CD4-positive, alpha-beta T cell treated with Interleukin-17A for 1 hour (primary cell): ENCODE results near the gene CARD11.
A peak's percentile ranks its signal among the peaks of the same experiment; 100 is the strongest.

Source experiments
- DNase-seq: peaks from one replicate; pipeline ENCODE4 v3.0.0-alpha.2; 2020

Gene CARD11

DNA sequence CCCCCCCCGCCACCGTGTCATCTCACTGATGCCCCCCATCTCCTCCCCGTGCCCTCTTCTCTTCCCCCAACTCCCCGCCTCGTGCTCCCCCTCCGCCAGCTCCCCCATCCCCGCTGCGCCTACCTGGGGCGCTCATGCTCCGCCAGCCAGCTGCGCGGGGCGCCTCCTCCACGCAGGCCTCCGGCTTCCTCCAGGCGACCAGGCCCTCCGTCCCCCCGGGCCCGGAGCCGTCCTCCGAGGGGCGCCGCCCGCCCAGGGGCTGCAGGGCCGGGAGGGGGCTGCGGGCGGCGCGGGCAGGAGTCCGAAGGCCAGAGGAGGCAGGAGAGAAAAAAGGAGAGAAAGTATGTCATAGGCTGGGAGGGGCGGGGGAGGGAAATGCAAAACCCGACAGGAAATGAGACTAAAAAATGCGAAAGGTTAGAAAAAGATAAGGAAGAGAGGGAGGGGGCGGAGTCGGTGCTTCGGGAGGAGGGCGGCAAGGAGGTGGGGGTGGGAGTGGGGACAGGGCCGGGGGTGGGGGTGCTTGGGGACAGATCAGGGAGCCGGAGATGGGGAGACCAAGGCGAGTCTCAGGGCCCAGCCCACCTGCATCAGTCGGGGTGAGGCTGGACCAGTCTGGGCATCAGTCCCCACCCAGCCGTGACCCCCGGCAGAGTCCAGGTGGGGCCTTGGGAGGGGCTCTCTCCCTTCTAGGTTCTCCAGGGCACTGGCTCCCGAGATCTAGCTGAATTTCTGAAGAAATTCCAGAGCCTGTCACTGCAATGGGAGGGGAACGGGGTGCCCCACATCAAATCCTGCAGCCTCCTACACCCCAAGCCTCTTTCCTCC lies at the start of gene CARD11:
Gene CARD11, minus strand, starts transcription at position 324 of the 828 bp plus-strand sequence. CDS start 85,361 bp downstream, outside the sequence.
- peak; percentile 63 for DNase-seq

DNA sequence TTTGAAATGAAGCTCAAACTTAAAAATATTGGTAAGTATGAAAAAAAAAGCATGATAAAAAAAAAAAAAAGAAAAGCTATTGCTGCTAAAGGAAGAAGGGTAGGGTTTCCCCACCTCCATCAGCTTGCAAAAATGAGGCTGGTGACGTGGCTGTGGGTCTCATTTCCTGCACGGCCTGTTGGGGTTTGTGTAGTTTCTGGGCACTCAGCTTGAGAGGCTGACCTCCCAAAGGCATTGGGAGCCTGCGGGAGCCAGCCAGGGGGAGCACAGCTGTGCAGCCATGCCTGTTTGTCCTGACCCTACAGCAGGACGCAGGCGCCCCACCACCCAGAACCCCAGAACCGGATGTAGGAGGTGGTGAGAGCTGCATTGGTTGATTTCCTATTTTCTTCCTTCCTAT lies 48.8 kb upstream of the CARD11 start:
- DNase-seq, result peak; percentile 84

- no peak for DNase-seq
Observed at GRCh38 chr7:3091631-3092030, 48.0 kb upstream of the CARD11 start.

- DNase-seq, result peak; percentile 26
Observed at GRCh38 chr7:3089493-3089892, 45.8 kb upstream of the CARD11 start.

DNA sequence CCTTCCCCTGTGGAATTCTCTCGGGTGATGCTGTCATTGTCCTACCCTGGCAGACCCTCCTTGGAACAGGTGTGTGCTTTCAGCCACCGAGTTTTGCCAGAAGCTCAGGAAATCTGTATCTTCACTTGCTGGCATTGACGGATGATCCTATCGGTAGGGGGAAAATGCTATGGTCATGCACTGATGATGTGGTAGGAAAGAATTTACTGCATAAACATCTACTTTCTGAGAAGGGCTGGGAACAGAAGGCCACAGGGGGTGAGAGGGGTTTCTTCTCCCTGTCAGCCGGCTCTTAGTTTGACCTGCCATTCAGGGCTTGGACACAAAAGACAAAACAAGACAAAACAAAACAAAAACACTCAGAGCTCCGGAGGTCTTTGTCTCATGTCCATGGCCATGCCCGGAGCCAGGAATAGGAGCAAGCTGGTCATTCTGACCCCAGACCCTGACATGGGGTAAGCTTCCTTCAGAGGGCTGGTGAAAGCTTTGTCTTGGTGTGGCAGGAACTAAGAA lies 43.6 kb upstream of the CARD11 start:
- DNase-seq, result no peak

GRCh38 chr7:3083350-3083749 lies 39.7 kb upstream of the CARD11 start:
- DNase-seq, result no peak

DNA sequence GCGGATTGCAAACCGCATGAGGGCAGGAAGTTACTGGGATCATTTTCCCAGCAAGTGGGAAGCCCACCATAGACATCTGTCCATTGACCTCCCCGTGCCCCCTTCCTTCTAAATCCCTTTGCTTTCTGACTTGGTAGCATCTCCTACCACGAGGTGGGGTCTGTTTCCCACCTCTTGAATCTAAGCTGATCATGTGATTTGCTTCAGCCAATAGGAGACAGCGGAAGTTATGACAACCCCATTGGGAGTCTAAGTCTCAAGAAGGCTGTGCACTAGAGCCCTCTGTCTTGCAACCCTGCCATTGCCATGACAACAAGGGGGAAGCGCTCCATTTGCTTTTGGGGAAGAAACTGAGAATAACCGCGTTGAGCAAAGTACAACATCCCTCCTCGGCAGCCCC lies 39.2 kb upstream of the CARD11 start:
- no peak for DNase-seq

DNA sequence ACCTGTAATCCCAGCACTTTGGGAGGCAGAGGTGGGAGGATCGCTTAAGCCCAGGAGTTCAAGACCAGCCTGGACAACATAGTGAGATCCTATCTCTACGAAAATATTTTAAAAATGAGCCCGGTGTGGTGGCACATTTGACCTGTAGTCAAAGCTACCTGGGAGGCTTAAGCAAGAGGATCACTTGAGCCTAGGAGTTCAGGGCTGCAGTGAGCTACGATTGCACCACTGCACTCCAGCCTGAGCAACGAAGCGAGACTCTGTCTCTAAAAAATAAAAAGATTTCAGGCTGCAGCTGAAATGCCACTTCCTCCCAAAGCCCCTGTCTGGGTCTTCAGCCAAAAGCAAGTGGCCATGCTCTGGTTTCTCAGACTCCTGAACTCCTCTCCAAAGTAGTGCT lies 38.7 kb upstream of the CARD11 start:
- no peak for DNase-seq

DNA sequence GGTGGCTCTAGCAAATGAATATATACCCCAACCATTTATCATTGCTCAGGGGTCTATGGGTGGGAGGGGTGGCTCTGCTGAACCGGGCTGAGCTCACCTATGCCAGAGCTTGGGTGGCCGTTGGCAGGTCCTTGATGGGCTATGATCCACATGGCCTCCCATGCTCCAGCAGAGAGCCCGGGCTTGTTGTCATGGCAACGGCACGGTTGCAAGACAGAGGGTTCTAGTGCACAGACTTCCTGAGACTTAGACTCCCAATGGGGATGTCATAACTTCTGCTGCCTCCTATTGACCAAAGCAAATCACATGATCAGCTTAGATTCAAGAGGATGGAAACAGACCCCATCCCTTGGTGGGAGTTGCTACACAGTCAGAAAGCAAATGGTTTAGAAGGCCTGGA lies 36.4 kb upstream of the CARD11 start:
- no peak for DNase-seq

- DNase-seq, result no peak
Observed at GRCh38 chr7:3078514-3078913, 34.8 kb upstream of the CARD11 start.

GRCh38 chr7:3076700-3077099 lies 33.0 kb upstream of the CARD11 start:
- DNase-seq, result no peak

DNA sequence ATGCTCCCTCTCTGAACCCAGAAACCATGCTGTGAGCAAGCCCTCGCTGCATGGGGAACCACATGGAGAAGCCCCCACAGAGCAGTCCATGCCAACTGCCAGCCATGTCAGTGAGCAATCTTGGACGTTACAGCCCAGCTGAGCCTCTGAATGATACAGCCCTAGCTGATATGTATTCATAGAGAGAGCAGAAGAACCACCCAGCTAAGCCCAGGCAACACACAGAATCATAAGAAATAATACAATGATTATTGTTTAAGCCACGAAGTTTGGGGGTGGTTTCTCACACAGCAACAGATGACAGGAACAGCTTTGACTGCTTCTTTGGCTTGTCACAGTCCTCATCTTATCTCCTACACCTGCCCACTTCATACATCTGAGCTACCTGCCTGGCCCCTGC lies 32.5 kb upstream of the CARD11 start:
- DNase-seq, result no peak

DNA sequence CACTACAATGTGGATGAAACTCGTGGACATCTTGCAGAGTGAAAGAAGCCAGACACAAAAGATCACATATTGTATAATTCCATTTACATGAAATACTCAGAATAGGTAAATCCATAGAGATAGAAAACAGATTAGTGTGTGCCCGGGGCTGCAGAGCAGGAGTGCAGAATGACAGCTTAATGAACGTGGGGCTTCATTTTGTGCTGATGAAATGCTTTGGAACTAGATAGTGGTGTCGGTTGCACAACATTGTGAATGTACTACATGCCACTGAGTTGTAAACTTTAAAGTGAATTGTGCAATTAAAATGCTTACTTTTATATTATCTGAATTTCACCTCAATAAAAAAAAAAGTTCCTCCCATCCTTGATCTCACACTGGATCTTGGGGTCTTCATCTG lies 31.8 kb upstream of the CARD11 start:
- DNase-seq, result no peak

GRCh38 chr7:3074459-3074821 lies 30.8 kb upstream of the CARD11 start:
- DNase-seq, result no peak

DNA sequence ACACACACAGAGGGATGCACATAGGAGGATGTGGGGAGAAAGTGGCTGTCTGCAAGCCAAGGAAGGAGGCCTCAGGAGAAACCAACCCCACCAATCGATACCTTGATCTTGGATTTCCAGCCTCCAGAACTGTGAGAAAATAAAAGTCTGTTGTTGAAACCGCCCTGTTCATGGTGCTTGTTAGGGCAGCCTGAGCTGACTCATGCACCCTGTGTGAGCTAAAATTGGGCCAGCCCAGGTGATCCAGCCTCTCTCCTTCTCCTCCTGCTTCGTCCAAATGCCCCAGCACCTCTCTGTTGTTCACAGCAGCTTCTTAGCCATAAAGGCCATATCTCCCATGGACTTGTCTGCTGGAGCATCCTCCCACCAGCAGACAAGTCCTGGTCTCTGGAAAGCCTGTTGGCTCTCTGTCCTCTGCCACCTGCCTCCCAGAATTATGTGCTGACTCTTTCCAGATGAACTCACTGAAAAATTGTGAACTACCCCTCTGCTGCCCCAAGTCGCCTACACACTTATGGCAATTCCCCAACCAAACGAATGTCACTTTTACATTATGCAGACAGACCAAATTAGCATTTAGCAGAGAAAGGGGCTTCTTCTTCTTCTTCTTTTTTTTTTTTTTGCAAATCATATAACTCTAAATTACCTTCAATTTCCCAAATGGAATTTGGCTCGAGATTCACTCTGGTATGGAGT lies 30.2 kb upstream of the CARD11 start:
- DNase-seq, result no peak

GRCh38 chr7:3070908-3071307 lies 27.2 kb upstream of the CARD11 start:
- DNase-seq, result no peak

GRCh38 chr7:3069771-3070449 lies 26.2 kb upstream of the CARD11 start:
- no peak for DNase-seq

GRCh38 chr7:3068530-3068929 lies 24.9 kb upstream of the CARD11 start:
- no peak for DNase-seq

DNA sequence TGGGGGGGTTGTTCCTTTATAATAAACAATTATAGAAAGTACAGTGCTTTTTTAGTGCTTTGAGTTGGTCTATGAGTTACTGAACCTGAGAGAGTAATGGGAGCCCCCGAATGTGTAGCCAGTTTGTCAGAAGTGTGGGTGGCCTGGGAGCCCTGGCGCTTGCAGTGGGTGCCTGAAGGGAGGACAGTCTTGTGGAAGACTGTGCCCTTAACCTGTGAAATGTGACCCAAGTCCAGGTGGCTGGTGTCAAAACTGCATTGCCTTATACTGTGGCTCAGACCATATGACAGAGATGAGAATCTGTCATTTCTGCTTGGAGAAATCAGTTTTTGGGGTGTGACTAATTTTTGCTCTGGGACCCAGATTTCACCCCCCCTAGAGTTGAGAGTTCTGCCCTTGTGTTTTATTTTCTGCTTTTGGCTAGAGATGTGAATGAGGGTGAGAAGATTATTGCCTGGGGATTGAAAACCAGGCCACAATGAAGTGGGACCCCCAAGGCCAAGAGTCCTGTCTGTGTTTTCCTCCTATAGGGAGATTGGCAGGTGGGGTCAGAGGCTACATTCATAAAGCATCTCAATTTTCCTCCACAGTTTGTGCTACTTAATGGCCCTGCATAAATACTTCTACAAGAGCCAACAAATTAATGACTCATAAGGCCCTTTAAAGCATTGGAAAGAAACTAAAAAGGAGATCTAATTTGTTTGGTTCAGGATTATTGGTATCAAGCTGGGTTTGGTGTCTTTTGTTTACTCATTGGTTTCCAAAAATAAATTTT lies 24.1 kb upstream of the CARD11 start:
- no peak for DNase-seq

- peak; percentile 53 for DNase-seq
Observed at GRCh38 chr7:3067193-3067592, 23.5 kb upstream of the CARD11 start.

GRCh38 chr7:3066506-3066905 lies 22.8 kb upstream of the CARD11 start:
- no peak for DNase-seq

DNA sequence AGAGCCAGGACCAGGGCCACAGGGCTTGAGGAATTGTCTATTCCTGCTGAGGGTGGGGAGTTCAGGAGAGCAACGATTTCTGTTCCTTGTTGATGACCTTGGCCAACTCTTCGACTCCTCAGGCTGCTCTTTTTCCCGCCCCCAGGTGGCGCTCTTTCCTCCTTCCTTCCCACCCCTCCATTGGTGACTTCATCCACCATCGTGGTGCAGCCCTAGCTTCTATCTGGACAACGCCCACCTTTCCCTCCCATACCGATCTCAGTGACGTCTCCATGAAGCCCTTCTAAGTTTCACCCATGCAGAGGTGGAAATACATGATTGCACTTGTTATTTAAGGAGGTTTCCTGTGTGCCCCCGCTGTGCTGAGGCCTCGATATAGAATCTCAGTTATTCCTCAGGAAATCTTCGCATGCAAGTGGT lies 22.1 kb upstream of the CARD11 start:
- DNase-seq, result peak; percentile 73

DNA sequence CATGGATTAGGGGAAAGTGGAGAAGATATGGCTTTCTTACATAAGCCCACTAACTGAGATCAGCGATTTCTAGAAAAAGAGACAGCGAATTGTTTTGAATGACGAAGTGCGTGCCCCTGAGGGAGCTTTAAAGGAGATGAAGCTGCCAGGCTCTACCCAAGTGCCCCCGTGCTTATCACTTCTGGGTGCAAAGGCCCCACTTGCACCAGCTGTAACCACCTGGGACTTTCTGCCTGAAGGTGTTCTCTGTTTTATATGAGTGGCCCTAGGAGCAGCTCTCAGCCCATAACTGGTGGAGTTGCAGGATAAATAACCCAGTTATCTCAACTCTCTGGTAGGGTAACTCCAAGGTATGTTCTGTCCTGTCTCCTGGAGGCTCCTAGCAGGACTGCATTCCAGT lies 20.4 kb upstream of the CARD11 start:
- DNase-seq, result no peak
